Measurements from ENCODE around the gene TXNDC17. TPM values are rescaled to one million over a fixed set of nuclear protein-coding genes. Genes with fewer than 3 reads are reported as not detected.

Gene TXNDC17
- total and polyA plus RNA-seq, 2 of the 8 experiments (the other 6 are each of a cell fraction or from before 2014, with no cell fraction given): 182 to 410 TPM

- H3K79me2 ChIP-seq (ENCODE audit: control insufficient read depth in 1 of 2, insufficient read depth in 2 of 2, low read length in 2 of 2): no peaks in the 10 kb centered on the region
- no peaks in the 10 kb centered on the region for H3K79me1 ChIP-seq (ENCODE audit: low read depth, low read length)
- H2BK20ac ChIP-seq (ENCODE audit: low read length): no peak overlapping the region
- no peak for FAIRE-seq
- no peak overlapping the region for H3K4me2 ChIP-seq (ENCODE audit: insufficient read depth in 1 of 2, low read depth in 2 of 2, low read length in 2 of 2)
- H4K91ac ChIP-seq (replicated peaks; ENCODE audit: insufficient read length, low read length): no peak overlapping the region
- no peaks in the 10 kb centered on the region; a peak in 1 of 7 replicates for H3K27me3 ChIP-seq (replicated peaks in 1 of 4; ENCODE audit: control insufficient read depth in 3 of 4, extremely low read depth in 1 of 4, insufficient read depth in 3 of 4, low read length in 3 of 4)
- no peak overlapping the region for H3K14ac ChIP-seq (ENCODE audit: insufficient read length)
- H4K20me1 ChIP-seq (replicated peaks in 1 of 2; ENCODE audit: control insufficient read depth in 1 of 2, insufficient read depth in 2 of 2, low read length in 2 of 2): no peaks in the 10 kb centered on the region
- H2AK5ac ChIP-seq (ENCODE audit: low read depth, low read length): no peak overlapping the region
- H3K4ac ChIP-seq (replicated peaks; ENCODE audit: insufficient read length, low read depth, low read length): no peak overlapping the region
- no peak overlapping the region for H2AFZ ChIP-seq (ENCODE audit: low read length)
- H3K23me2 ChIP-seq (ENCODE audit: low read depth, low read length): no peaks in the 10 kb centered on the region
- 84% methylated on average over 12 of the region's 14 CpGs; no CpG with 5 or more reads in 1 of the 2 experiments for WGBS, 2 experiments (ENCODE audit: extremely low coverage in 1 of 2, insufficient coverage in 1 of 2, insufficient read length in 1 of 2, insufficient replicate concordance in 2 of 2, low coverage in 1 of 2, low lambda C conversion rate in 2 of 2, missing lambda C conversion rate in 1 of 2)
- no peak overlapping the region for H2BK5ac ChIP-seq (ENCODE audit: low read depth, low read length)
- no peak for DNase-seq (ENCODE audit: low read depth in 1 of 2, low spot score in 2 of 2)
- no peak overlapping the region for H3K9ac ChIP-seq (replicated peaks in 1 of 4; ENCODE audit: extremely low read depth in 1 of 4, low read depth in 3 of 4, low read length in 3 of 4)
- no peak overlapping the region for H3K4me3 ChIP-seq (ENCODE audit: extremely low read depth in 1 of 4, insufficient read depth in 2 of 4, low read depth in 3 of 4, low read length in 4 of 4)
- H3K23ac ChIP-seq (ENCODE audit: insufficient read length): no peak overlapping the region
- no peak overlapping the region for H3K56ac ChIP-seq (replicated peaks; ENCODE audit: insufficient read length, low read depth, low read length)
- H3K27ac ChIP-seq (ENCODE audit: low read depth, low read length): no peak overlapping the region
- H2BK15ac ChIP-seq (ENCODE audit: low read length): no peak overlapping the region
- no peaks in the 10 kb centered on the region for H3K36me3 ChIP-seq (ENCODE audit: control insufficient read depth in 2 of 4, insufficient read depth in 4 of 4, low read length in 3 of 4)
- H3K4me1 ChIP-seq (replicated peaks in 1 of 4; ENCODE audit: control insufficient read depth in 3 of 4, insufficient read depth in 4 of 4, low read length in 3 of 4): no peaks in the 10 kb centered on the region; a peak in 1 of 7 replicates
- H3K9me3 ChIP-seq (ENCODE audit: insufficient read depth in 2 of 2, low read depth in 1 of 2, low read length in 1 of 2): no peaks in the 10 kb centered on the region
- H3K18ac ChIP-seq (ENCODE audit: extremely low read depth, low read length): no peak overlapping the region
- no peak overlapping the region; the same call in 1 of the 2 replicates for H4K8ac ChIP-seq (ENCODE audit: extremely low read depth, insufficient read depth, low read length)
- ChIA-PET POLR2A (ENCODE audit: partially characterized antibody) (no interaction called here), CTCF (ENCODE audit: partially characterized antibody) (interaction anchor here (0.6 to 2.1 kb wide), 8 partner anchors 17 to 319 kb away, joined by 3 to 5 read pairs (median 4); partner anchors contain the start of gene SLC13A5)
- no peak overlapping the region for H2BK12ac ChIP-seq (ENCODE audit: low read depth, low read length)
- no peak overlapping the region for H4K5ac ChIP-seq (ENCODE audit: insufficient read length, low read depth, low read length)
- no peak overlapping the region for H2BK120ac ChIP-seq (replicated peaks; ENCODE audit: low read depth, low read length)
- TF ChIP-seq SIRT6 (IDR thresholded peaks at IDR 0.05; ENCODE audit: low read length) (no peak), KDM1A (IDR thresholded peaks at IDR 0.05; ENCODE audit: borderline replicate concordance, low read length) (no peak), FOSL1 (IDR thresholded peaks at IDR 0.05; ENCODE audit: insufficient read depth, low read depth, low read length) (no peak), CHD1 (IDR thresholded peaks at IDR 0.05; ENCODE audit: low read depth, low read length) (no peak), YY1 (IDR thresholded peaks at IDR 0.05; ENCODE audit: low read depth, low read length) (no peak), CBX5 (IDR thresholded peaks at IDR 0.05; ENCODE audit: low read depth, low read length) (no peak), TAF1 (IDR thresholded peaks at IDR 0.05; ENCODE audit: low read depth, low read length) (no peak), NRF1 (IDR thresholded peaks at IDR 0.05; ENCODE audit: low read depth, low read length) (no peak), SP1 (IDR thresholded peaks at IDR 0.05; ENCODE audit: low read depth, low read length) (no peak), RXRA (IDR thresholded peaks at IDR 0.05; ENCODE audit: insufficient read depth, low read depth, low read length) (no peak), TAF7 (optimal IDR thresholded peaks at IDR 0.05; ENCODE audit: borderline replicate concordance, low read depth, low read length) (no peak), SP2 (IDR thresholded peaks at IDR 0.05; ENCODE audit: low read length) (no peak)
Observed at GRCh38 chr17:6684881-6685767, 44.3 kb downstream of the TXNDC17 start.
